Suprapubic skin (tissue), 4 donors: ENCODE data around the gene SPACA7. TPM values are rescaled to one million over a fixed set of nuclear protein-coding genes. Genes with fewer than 3 reads are reported as not detected.

Experiments used
- DNase-seq, 2 donors: peaks; one replicate each; pipeline ENCODE4 v3.0.0-alpha.2; 2019; ENCODE audit warnings: low spot score in 2 of 2
- H3K27ac ChIP-seq: fragments of 200-600 bp; sonication (generic); one replicate; pipeline ENCODE4 v1.5.1; 2019
- H3K27me3 ChIP-seq: fragments of 200-600 bp; sonication (generic); one replicate; pipeline ENCODE4 v1.5.1; 2019
- H3K36me3 ChIP-seq: fragments of 200-600 bp; sonication (generic); one replicate; pipeline ENCODE4 v1.5.1; 2019
- H3K4me1 ChIP-seq: fragments of 200-600 bp; sonication (generic); one replicate; pipeline ENCODE4 v1.5.1; 2019
- H3K4me3 ChIP-seq: fragments of 200-600 bp; sonication (generic); one replicate; pipeline ENCODE4 v1.5.1; 2019; ENCODE audit warnings: mild to moderate bottlenecking
- H3K9me3 ChIP-seq: fragments of 200-600 bp; sonication (generic); one replicate; pipeline ENCODE4 v1.5.1; 2019
- CTCF ChIP-seq, 2 donors: fragments of 200-600 bp in 1 of 2; fragments of 450-650 bp in 1 of 2; sonication (generic) in 1 of 2; IDR thresholded peaks; one replicate each; pipeline ENCODE4 v1.5.1; 2016 to 2019; ENCODE audit warnings: antibody characterized with exemption in 2 of 2, mild to moderate bottlenecking in 1 of 2, moderate library complexity in 1 of 2
- EP300 ChIP-seq: sonication (generic); formaldehyde crosslinking; IDR thresholded peaks from one replicate; pipeline ENCODE4 v1.6.1; 2017; ENCODE audit warnings: antibody characterized with exemption
- POLR2A ChIP-seq, 2 donors: fragments of 450-650 bp; IDR thresholded peaks; one replicate each; pipeline ENCODE4 v1.6.1; 2017; ENCODE audit warnings: antibody characterized with exemption in 2 of 2, mild to moderate bottlenecking in 2 of 2, moderate library complexity in 2 of 2
- POLR2AphosphoS5 ChIP-seq, 3 donors: sonication (generic); formaldehyde crosslinking; IDR thresholded peaks; one replicate each; pipeline ENCODE4 v1.6.1; 2017; ENCODE audit warnings: antibody characterized with exemption in 3 of 3
- WGBS: methylation state at CpG from one replicate; pipeline ENCODE4 v1.1.5; 2018; 5-methylcytosine and 5-hydroxymethylcytosine counted together
- total RNA-seq, 4 donors: library from RNA; depleted of rRNA; stranded (reverse); fragments of >200 nt; gene quantifications; one replicate each; pipeline ENCODE4 v1.1.0, GENCODE V29; 2016

The SPACA7 gene
- total RNA-seq, 4 donors from 2014 or later: not detected

GRCh38 chr13:112355274-112355838 is 20.8 kb upstream of the SPACA7 start:
- WGBS: 86% methylated on average over 14 of the region's 15 CpGs
- H3K9me3 ChIP-seq: no peaks in the 10 kb centered on the region
- H3K4me1 ChIP-seq: peaks cover 12% of the 10 kb centered on the region
- TF ChIP-seq EP300: no peak
- no peaks in the 10 kb centered on the region for H3K36me3 ChIP-seq
- DNase-seq: no peak
- H3K27me3 ChIP-seq: peaks cover 3% of the 10 kb centered on the region
- H3K27ac ChIP-seq: no peak overlapping the region
- H3K4me3 ChIP-seq: no peak overlapping the region

- peaks cover 3% of the 10 kb centered on the region for H3K27me3 ChIP-seq
- no peak for DNase-seq
- H3K4me3 ChIP-seq: no peak overlapping the region
- H3K27ac ChIP-seq: no peak overlapping the region
- H3K9me3 ChIP-seq: peaks cover 3% of the 10 kb centered on the region
- H3K4me1 ChIP-seq: peaks cover 12% of the 10 kb centered on the region
- WGBS: 53% methylated on average over 13 of the region's 13 CpGs
- no peaks in the 10 kb centered on the region for H3K36me3 ChIP-seq
- TF ChIP-seq CTCF (IDR thresholded peaks at IDR 0.05) (no peak), POLR2A (IDR thresholded peaks at IDR 0.05) (no peak), POLR2AphosphoS5 (IDR thresholded peaks at IDR 0.05) (no peak), EP300 (no peak)
These were observed 20.0 kb upstream of the SPACA7 start for GRCh38 chr13:112356190-112356589.

GRCh38 chr13:112358156-112358555 is 18.0 kb upstream of the SPACA7 start:
- DNase-seq: no peak
- WGBS: 95% methylated on average over 4 of the region's 4 CpGs
- no peak overlapping the region for H3K27ac ChIP-seq
- H3K4me1 ChIP-seq: peaks cover 12% of the 10 kb centered on the region
- no peaks in the 10 kb centered on the region for H3K36me3 ChIP-seq
- peaks cover 10% of the 10 kb centered on the region for H3K9me3 ChIP-seq
- H3K27me3 ChIP-seq: no peaks in the 10 kb centered on the region
- TF ChIP-seq EP300: no peak
- TF ChIP-seq CTCF (IDR thresholded peaks at IDR 0.05): no peak
- no peak overlapping the region for H3K4me3 ChIP-seq

GRCh38 chr13:112362021-112362420 is 14.1 kb upstream of the SPACA7 start:
- TF ChIP-seq CTCF (IDR thresholded peaks at IDR 0.05) (no peak), POLR2A (IDR thresholded peaks at IDR 0.05) (no peak), EP300 (no peak), POLR2AphosphoS5 (IDR thresholded peaks at IDR 0.05) (no peak)
- Histone ChIP-seq H3K27me3 (peaks cover 5% of the 10 kb centered on the region), H3K4me1 (peaks cover 5% of the 10 kb centered on the region), H3K27ac (no peak overlapping the region), H3K4me3 (no peak overlapping the region), H3K36me3 (no peaks in the 10 kb centered on the region), H3K9me3 (peaks cover 15% of the 10 kb centered on the region)
- DNase-seq: no peak
- 51% methylated on average over 5 of the region's 5 CpGs for WGBS

- no peak for TF ChIP-seq POLR2AphosphoS5 (IDR thresholded peaks at IDR 0.05)
- no peak for TF ChIP-seq POLR2A (IDR thresholded peaks at IDR 0.05)
- TF ChIP-seq CTCF (IDR thresholded peaks at IDR 0.05): no peak
- TF ChIP-seq EP300: no peak
- no peak overlapping the region for H3K4me3 ChIP-seq
- H3K27ac ChIP-seq: no peak overlapping the region
- no peaks in the 10 kb centered on the region for H3K4me1 ChIP-seq
- no peaks in the 10 kb centered on the region for H3K36me3 ChIP-seq
- peaks cover 15% of the 10 kb centered on the region for H3K9me3 ChIP-seq
- H3K27me3 ChIP-seq: peaks cover 5% of the 10 kb centered on the region
- DNase-seq: no peak
- WGBS: 64% methylated on average over 10 of the region's 12 CpGs
These were observed 12.2 kb upstream of the SPACA7 start for GRCh38 chr13:112363867-112364528.
